Endothelial cell of umbilical vein (primary cell): Measurements from ENCODE around the gene ZDHHC17. TPM values are rescaled to one million over a fixed set of nuclear protein-coding genes. Genes with fewer than 3 reads are reported as not detected.

Experiments used
- BruUV-seq: library from RNA; stranded (reverse); fragments of 400-500 nt; replicated peaks from 2 replicates; lab custom pipeline; 2021; lab: Mats Ljungman, UMichigan
- CTCF ChIA-PET: fragments of 300-600, 350-600 bp; sonication (Branson Sonifier 250); formaldehyde crosslinking; loops from one replicate; lab custom pipeline; 2021; ENCODE audit warnings: antibody characterized with exemption, inconsistent platforms; lab: Charles Lee
- POLR2A ChIA-PET: fragments of 300-600, 350-600 bp; sonication (Branson Sonifier 250); formaldehyde crosslinking; loops from one replicate; lab custom pipeline; 2021; ENCODE audit warnings: antibody characterized with exemption, inconsistent platforms; lab: Charles Lee
- DNase-seq: peaks from one replicate; pipeline ENCODE4 v3.0.0-alpha.2; 2011; ENCODE audit warnings: low read depth, low spot score
- FAIRE-seq: peaks from 2 replicates; lab custom pipeline; 2011; peaks lifted over from hg19 to GRCh38; lab: Jason Lieb, UNC
- H2AFZ ChIP-seq: 2 replicates; pipeline ENCODE4 v1.6.0; 2012; ENCODE audit warnings: low read depth, low read length, control low read depth, inconsistent platforms
- H3K27ac ChIP-seq: 2 replicates; pipeline ENCODE4 v1.5.1; 2011; ENCODE audit warnings: low read depth, mild to moderate bottlenecking, control low read depth, low read length, moderate library complexity; ENCODE audit not compliant: insufficient read depth
- H3K27me3 ChIP-seq, 2 experiments: 2 replicates each; pipeline versions ENCODE4 v1.6.0 to v1.6.1; 2011; ENCODE audit warnings: low read length in 2 of 2, mixed read lengths in 1 of 2; ENCODE audit not compliant: control insufficient read depth in 2 of 2, insufficient read depth in 2 of 2
- H3K36me3 ChIP-seq, 2 experiments: 2 replicates in 1 of 2; 3 replicates in 1 of 2; pipeline ENCODE4 v1.5.1; 2011; ENCODE audit warnings: low read length in 2 of 2, mild to moderate bottlenecking in 1 of 2, moderate library complexity in 1 of 2; ENCODE audit not compliant: control insufficient read depth in 2 of 2, insufficient read depth in 2 of 2; ENCODE audit errors: extremely low read depth in 1 of 2
- H3K4me1 ChIP-seq: 3 replicates; pipeline ENCODE4 v1.5.1; 2011; ENCODE audit warnings: mild to moderate bottlenecking, low read length; ENCODE audit not compliant: control insufficient read depth, insufficient read depth; ENCODE audit errors: extremely low read depth
- H3K4me2 ChIP-seq: 2 replicates; pipeline ENCODE4 v1.6.1; 2011; ENCODE audit warnings: low read length, control low read depth, mixed read lengths; ENCODE audit not compliant: insufficient read depth
- H3K4me3 ChIP-seq, 3 experiments: fragments of 200-600 bp in 1 of 3; sonication (generic), shearing (Covaris generic) in 1 of 3; replicated peaks in 1 of 3; 2 replicates each; pipeline ENCODE4 v1.5.1; 2011 to 2016; ENCODE audit warnings: control low read depth in 3 of 3, low read length in 3 of 3, mild to moderate bottlenecking in 2 of 3, inconsistent platforms in 1 of 3, low read depth in 1 of 3, moderate library complexity in 1 of 3; ENCODE audit not compliant: insufficient read depth in 1 of 3
- H3K79me2 ChIP-seq: 2 replicates; pipeline ENCODE4 v1.6.0; 2012; ENCODE audit warnings: low read length, inconsistent platforms; ENCODE audit not compliant: control insufficient read depth, insufficient read depth
- H3K9ac ChIP-seq: replicated peaks from 2 replicates; pipeline ENCODE3; 2011; ENCODE audit warnings: low read length, control low read depth; ENCODE audit not compliant: insufficient read depth; ENCODE audit errors: extremely low read depth
- H3K9me1 ChIP-seq: replicated peaks from 3 replicates; pipeline ENCODE4 v1.6.0; 2011; ENCODE audit warnings: mild to moderate bottlenecking, low read length; ENCODE audit not compliant: control insufficient read depth, insufficient read depth; ENCODE audit errors: extremely low read depth
- H3K9me3 ChIP-seq: replicated peaks from 2 replicates; pipeline ENCODE4 v1.5.1; 2012; ENCODE audit warnings: low read length, inconsistent platforms; ENCODE audit not compliant: control insufficient read depth, insufficient read depth
- H4K20me1 ChIP-seq: replicated peaks from 2 replicates; pipeline ENCODE3; 2011; ENCODE audit warnings: mild to moderate bottlenecking, low read length; ENCODE audit not compliant: control insufficient read depth, insufficient read depth; ENCODE audit errors: extremely low read depth
- CTCF ChIP-seq, 2 donors: IDR thresholded peaks; 1 replicate in 1 of 2; 2 replicates in 1 of 2; pipeline ENCODE4 v1.5.1; 2011; ENCODE audit warnings: low read length in 2 of 2, mild to moderate bottlenecking in 2 of 2, moderate library complexity in 2 of 2, control low read depth in 1 of 2, inconsistent platforms in 1 of 2, low read depth in 1 of 2; ENCODE audit not compliant: insufficient read depth in 1 of 2; ENCODE audit errors: extremely low read depth in 1 of 2
- MAX ChIP-seq: IDR thresholded peaks from 2 replicates; pipeline ENCODE4 v1.6.1; 2011; ENCODE audit not compliant: insufficient read depth, insufficient read length
- dilution Hi-C: fragments of 300-500 bp; cut with MboI; formaldehyde crosslinking; loops from one replicate; pipeline ENCODE4 v1.15.0; 2019; ENCODE audit warnings: low sequenced_read_pairs; ENCODE audit not compliant: extremely low pct_ligation_motif_present
- intact Hi-C: fragments of 100-400 bp; cut with micrococcal nuclease; formaldehyde crosslinking; loops from one replicate; pipeline ENCODE4 v1.10.0; 2022
- polyA plus RNA-seq, 4 experiments: library from polyadenylated mRNA; depleted of rRNA in 3 of 4; stranded (reverse) in 3 of 4; unstranded in 1 of 4; fragments of >200 nt; gene quantifications; 2 replicates each; pipeline versions ENCODE4 v1.2.1 to v1.2.3, GENCODE V29; 2011 to 2012; ENCODE audit warnings: missing spikeins in 1 of 4
- total RNA-seq: library from RNA; stranded (reverse); gene quantifications from 2 replicates; pipeline ENCODE4 v1.2.3, GENCODE V29; 2021

ZDHHC17 gene
- total and polyA plus RNA-seq, 2 donors (not counting 3 experiments of a cell fraction or from before 2014, with no cell fraction given): 21.2 to 26.9 TPM

GRCh38 chr12:76790564-76791552, 26.9 kb downstream of the ZDHHC17 start:
- intact Hi-C loops (loop anchor here (1.0 to 5.0 kb wide), 4 partner anchors 102 to 218 kb away; no protein-coding TSS in a partner anchor), dilution Hi-C loops (no loop called here)
- DNase-seq: peak; percentile 46
- no peaks in the 10 kb centered on the region for H3K4me1 ChIP-seq
- CTCF ChIA-PET: interaction anchor here (0.7 to 3.6 kb wide), 19 partner anchors 9 to 383 kb away, joined by 3 to 67 read pairs (median 4); partner anchors contain the start of gene ZDHHC17
- no peak overlapping the region for H3K4me2 ChIP-seq
- no TSS peak for BruUV-seq
- H3K4me3 ChIP-seq: no peak overlapping the region
- no peak for TF ChIP-seq MAX
- peak; percentile 16 to 17 for TF ChIP-seq CTCF (IDR thresholded peaks at IDR 0.05; ENCODE audit: extremely low read depth in 1 of 2, insufficient read depth in 1 of 2, low read depth in 1 of 2, low read length in 2 of 2)
- peak; percentile 59 for FAIRE-seq
- no peak overlapping the region for H3K9ac ChIP-seq
- no peaks in the 10 kb centered on the region for H3K9me1 ChIP-seq
- no peaks in the 10 kb centered on the region for H4K20me1 ChIP-seq
- H3K27ac ChIP-seq: no peak overlapping the region
- H3K79me2 ChIP-seq: peaks cover 12% of the 10 kb centered on the region
- no peak overlapping the region for H2AFZ ChIP-seq
- H3K27me3 ChIP-seq: no peaks in the 10 kb centered on the region
- POLR2A ChIA-PET: no interaction called here
- H3K9me3 ChIP-seq: no peaks in the 10 kb centered on the region
- H3K36me3 ChIP-seq: no peaks in the 10 kb centered on the region
